ENCODE results near the gene SGCA. TPM values are rescaled to one million over a fixed set of nuclear protein-coding genes. Genes with fewer than 3 reads are reported as not detected.

Gene SGCA
- 10 to 100 TPM in 1 of 5 donors, 1 to 10 TPM in 4; 3.1 to 19.0 (median 3.6) TPM for polyA plus RNA-seq (ENCODE audit: insufficient read depth in 1 of 5, insufficient read length in 5 of 5, low replicate concordance in 1 of 5)
- long read RNA-seq, donor 1, partial matches to known transcripts = 1,333 of 1,350 reads
- long read RNA-seq, donor 1, other reads (novel, unspliced or antisense) = 17 of 1,350 reads
- long read RNA-seq, donor 2, partial matches to known transcripts = 730 of 743 reads
- long read RNA-seq, donor 2, other reads (novel, unspliced or antisense) = 12 of 743 reads
- long read RNA-seq, donor 3, partial matches to known transcripts = 1,206 of 1,219 reads
- long read RNA-seq, donor 3, other reads (novel, unspliced or antisense) = 12 of 1,219 reads
- long read RNA-seq, donor 4, partial matches to known transcripts = 1,952 of 1,966 reads
- long read RNA-seq, donor 4, other reads (novel, unspliced or antisense) = 14 of 1,966 reads
- long read RNA-seq, donor 5, partial matches to known transcripts = 1,465 of 1,489 reads
- long read RNA-seq, donor 5, other reads (novel, unspliced or antisense) = 22 of 1,489 reads
- long read RNA-seq, donor 6, partial matches to known transcripts = 1,183 of 1,208 reads
- long read RNA-seq, donor 6, other reads (novel, unspliced or antisense) = 23 of 1,208 reads
- long read RNA-seq, donor 7, partial matches to known transcripts = 1,560 of 1,600 reads
- long read RNA-seq, donor 7, other reads (novel, unspliced or antisense) = 37 of 1,600 reads
- long read RNA-seq, donor 8, partial matches to known transcripts = 219 of 219 reads
- long read RNA-seq, donor 8, other reads (novel, unspliced or antisense) = 0 of 219 reads

DNA sequence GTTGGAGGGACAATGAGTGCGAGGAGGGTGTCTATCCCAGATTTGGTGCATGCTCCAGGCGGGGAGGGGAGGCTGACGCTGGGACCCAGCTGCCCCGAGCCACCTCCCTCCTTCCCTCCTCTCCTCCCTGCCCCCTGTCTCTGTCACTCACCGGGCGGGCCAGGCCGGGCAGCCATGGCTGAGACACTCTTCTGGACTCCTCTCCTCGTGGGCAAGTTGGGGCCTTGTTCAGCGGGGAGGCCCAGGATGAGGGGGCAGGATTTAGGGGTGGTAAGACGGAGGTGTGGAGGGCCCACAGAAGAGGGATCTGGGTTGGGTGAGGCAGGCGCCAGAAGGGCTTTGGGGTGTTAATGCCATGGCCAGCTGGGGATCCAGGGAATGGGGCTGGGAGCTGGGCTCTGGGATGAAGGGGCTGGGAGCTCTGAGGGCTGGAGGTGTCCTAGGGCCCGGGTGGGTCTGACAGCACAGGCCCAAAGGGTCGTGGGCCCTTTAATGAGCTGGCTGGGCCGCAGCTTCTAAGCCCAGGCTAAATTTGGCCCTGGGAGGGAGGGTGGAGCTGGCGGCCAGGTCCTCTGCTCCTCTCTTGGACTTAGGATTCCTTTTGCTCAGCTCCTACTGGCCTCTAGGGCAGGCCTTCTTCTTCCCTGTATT lies at the start of gene SGCA:
TSS of gene SGCA (plus strand) at position 139 of the 651 bp plus-strand sequence. CDS start at position 175, 36 bp downstream.
- no peak for DNase-seq

DNA sequence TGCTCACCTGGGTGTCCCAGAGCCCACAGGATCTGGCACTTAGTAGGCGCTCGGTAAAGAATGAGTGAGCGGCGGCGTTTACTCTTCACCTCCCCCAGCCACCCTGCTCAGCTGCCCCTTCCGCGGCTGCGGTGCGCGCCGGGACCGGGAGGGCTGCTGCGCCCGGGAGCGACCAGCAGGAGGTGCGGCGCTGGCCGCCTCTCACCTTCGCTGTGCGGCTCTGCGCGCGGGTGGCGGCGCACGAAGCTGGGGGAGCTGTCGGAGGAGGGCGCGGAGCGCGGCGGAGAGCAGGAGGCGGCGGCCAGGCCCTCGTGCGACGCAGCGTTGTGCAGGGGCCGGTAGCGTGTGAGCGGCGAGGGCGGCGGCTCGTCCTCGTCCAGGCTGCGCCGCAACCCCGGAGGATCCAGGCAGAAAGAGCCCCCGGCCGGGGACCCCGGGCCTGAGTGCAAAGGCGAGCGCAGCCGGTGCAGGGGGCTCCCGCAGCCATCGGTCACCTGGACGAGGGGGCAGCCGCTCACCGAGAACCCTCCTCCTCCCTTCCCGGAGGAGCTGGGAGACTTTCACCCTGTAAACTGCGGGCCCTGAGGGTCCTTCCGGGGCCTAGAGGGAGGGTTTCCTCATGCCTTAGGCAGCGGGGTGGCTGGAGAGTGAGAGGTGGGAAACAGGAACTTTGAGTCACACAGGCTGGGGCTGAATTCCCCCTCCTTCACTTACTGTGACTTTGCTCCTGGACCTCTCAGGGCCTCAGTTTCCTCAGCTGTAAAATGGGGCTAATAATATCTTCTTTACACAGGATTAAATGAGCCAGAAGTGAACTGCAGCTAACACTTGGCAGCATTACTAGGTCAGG lies 48.4 kb upstream of the SGCA start:
- DNase-seq = no peak

DNA sequence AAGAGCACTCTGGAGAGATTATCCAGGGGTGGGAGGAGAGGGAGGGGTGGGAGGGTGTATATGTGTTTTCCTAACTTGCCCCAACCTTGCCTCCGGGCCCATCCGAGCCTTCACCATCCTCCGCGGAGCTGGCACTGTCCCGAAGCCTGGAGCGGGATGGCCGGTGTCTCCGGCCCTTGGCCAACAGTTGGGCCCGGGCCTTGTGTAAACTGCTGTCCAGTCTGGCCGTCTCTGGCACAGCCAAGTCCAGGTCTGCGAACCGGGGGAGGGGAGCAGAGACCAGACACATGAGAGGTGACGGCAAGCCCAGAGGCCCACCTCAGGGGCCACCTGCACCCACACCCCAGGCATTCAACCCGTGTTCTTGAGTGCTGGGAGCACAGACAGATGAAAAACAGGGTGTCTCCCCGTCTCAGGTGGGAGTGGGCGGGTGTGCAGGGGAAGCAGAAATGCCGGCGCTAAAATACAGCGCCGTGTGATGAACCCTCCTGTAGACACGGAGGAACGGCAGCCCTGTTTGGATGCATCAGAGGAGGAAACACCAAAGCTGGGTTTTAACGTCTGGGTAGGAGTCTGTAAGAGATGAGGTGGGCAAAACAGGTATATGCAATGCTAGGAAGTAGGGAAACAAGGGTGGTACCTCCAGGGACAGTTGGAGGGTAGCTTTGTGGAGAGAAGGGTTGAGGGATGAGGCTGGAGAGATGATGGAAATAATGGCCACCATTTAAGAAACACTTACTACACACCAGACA lies 47.6 kb upstream of the SGCA start:
- no peak for DNase-seq

DNA sequence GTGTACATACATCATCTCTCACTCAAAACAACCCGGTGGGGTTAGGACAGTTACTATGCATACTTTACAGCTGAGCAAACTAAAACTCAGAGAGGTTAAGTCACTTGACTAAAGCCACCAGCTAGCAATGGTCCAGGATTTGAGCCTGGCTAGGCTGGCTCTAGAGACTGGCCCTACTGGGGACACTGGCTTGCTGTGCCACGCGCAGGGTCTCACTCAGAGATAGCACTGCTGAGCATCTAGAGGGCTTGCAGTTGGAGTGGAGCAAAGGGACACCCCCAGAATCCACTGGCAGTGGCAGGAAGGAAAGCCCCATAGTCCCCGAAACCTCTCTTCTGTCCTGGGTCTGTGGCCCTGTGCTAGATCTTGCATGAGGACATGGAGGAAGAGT lies 47.0 kb upstream of the SGCA start:
- no peak for DNase-seq

DNA sequence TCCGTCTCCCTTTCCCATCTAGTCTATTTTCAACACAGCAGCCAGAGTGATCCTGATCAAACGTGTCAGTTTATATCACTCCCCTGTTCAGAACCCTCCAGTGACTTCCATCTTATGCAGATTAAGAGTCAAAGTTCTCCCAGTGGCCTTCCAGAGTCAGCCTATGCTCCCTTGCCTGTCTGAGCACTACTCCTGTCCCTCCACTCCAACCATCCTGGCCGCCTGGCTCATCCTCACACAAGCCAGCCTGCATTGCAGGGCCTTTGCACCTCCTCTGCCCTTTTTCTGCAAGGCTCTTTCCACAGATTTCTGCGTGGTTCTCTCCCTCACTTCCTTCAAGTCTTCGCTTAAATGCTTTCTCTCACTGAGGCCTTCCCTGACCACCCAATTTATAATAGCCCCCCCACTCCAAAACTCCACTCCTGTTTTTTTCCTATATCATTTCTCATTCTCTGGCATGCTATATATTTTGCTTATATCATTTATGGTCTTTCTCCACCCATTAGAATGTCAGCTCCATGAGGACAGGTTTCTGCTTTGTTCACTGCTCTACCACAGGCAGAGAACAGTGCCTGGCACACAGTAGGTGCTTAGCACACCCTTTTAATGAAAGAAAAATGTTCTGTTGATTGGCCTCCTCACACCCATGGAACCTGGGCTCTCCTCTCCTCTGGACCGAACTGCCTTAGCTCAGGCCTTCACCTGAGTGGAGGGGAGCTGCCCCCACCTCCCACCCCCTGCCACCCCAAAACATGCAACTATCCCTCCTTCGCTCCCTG lies 45.1 kb upstream of the SGCA start:
- no peak for DNase-seq

DNA sequence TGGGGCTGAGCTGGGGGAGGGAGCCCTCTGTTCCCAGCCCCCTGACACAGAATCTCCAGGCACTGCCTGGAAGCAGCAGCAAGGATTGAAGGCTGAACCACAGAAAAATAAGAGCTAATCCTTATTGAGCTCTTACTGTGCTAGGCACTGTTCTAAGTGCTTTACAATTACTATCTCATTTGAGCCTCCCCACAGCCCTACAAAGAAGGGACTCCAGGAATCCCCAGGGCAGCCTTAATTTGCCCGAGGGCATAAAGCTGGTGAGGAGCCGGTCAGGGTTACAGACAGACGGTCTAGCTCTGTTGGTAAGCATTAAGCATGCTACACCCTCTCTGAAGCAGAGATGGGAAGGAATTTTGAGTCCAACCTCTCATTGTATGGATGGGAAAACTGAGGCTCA lies 42.9 kb upstream of the SGCA start:
- DNase-seq = no peak

DNA sequence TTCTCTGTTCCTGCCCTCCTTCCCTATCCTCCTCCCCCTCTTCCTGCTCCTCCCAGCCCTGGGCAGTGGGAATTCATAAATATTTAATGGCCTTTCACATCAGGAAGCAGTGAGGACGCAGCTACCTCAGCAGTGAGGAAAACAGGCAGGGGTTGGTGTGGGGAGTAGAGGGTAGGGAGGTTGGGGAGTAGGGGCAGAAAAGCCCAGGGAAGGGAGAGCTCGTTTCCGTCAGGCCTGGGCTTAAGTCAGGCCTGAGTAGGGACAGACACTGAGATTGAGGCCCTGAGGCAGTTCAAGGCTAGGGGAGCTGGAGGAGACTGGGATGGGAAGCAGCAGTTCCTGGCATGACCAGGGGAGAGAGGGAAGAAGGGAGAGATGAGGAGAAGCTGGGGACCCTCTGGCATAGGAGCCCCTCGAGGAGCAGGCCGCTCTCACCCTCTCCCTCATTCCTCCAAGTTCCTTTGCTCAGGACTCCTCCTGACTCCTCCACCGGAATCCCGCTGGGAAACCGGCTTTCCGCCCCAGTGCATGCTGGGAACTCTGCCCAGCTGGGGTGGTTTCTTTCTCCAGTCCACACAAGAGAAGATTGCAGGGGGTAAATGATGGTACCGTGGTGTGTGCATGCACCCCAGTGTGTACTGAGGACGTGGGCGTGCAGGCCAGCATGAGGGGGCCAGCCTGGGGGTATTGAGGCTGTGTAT lies 42.0 kb upstream of the SGCA start:
- no peak for DNase-seq

DNA sequence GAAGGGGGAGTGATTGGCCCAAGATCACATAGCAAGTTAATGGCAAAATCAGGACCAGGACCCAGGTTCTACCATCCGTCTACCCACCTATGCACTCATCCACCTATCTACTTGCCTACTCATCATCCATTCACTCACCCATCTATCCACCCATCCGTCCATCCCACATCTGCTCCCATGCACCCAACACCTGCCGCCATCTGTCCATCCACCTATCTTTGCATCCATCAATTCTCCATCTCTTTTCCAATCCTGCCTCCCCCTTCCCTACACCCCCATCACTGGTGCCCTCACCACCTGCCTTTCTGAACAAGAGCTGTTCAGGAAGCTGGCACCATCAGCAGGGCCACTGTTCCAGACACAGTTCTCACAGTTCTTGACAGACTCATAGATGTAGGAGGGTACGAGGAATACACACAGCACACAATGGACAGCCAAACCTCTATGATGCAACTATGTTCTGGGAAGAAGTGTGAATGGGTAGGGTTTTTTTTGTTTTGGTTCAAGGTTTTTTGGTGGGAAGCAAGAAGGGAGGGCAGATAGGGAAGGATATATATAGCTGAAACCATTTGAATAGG lies 40.3 kb upstream of the SGCA start:
- DNase-seq = no peak

DNA sequence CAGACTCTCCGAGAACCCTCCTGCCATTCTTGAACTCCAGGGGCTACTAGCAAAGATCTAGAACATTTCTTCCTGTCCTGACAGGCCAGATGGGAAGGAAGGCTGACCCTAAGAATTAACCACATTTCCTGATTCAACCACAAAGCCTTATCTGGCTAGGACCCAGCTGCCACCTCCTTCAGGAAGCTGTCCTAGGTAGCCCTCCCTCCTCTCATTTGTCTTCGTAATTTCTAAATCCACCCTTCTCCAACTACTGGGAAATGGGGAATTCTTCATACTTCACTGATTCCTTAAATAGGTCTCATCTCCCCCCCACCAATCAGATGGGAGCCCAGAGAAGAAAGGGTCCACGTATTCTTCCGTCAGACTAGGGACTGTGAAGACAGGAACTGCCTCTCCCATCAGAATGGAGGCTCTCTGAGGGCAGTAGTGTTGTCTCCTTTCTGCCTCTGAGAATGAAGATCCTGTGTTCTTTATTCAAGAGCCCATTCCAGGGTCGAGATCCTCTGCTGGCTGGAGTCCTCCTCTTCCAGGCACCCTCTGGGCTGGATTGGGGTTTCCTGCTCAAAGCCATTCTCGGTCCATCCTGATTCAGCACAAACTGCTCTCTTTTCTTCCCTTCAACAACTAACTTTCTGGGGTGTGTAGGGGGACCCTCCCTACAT lies 38.0 kb upstream of the SGCA start:
- no peak for DNase-seq

DNA sequence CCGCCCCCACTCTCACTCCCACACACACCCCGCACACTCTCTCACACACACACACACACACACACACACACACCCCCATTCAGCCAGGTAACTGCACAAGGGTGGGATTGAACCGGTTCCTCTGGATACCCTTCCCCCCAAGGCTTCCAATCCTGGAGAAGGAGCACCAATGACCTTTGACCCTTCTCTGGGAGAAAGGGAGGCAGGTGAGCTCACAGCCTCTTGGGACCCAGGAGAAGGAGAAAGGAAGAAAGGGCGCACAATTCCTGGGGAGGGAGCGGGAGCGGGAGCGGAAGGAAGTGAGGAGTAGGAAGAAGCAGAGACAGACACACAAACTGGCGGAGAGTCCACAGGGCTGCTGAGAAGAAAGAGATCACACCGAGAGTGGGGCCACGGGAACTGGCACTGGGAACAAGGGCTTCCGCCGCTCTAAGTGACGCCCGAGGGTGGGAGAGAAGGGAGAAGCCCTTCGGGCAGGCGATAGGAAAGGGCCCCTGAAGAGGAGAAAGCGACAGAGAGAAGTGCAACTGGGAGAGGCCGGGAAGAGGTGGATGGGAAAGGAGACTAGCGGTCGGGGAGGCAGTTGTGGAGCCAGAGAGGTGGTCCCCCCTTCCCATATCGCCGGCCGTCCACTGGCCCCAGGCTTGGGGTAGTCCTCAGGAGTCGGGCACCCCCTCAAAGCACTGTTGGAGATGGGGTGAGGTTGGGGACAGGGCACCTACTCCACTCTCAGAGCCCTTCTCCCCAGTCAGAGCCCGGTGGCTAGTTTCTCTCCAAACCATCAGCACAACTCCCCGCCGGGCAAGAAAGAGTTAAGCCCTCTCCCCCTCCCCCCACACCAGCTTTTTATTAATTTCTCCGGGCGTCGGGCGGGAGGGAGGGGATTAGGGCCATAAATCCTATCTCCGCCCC lies 37.1 kb upstream of the SGCA start:
- DNase-seq = peak in 1 of 2 donors; percentile 48

DNA sequence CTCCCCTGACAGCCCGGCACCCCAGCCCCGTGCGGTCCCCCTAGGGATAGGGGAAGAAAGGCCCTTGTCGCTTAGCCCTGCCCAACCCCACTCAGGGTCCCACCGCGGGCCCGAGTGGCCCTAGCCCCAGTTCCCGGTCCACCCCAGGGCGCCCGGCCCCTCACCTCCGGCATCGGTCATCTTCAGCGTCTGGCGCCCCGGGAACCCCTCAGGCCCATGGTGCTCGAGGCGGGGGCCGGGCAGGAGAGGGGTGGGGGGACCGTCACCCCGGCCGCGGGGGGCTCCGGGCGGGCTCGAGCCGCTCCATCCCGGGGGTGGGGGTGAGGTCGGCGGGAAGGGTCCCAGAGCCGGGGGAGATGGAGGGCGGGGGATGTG lies 36.5 kb upstream of the SGCA start:
- DNase-seq = no peak

DNA sequence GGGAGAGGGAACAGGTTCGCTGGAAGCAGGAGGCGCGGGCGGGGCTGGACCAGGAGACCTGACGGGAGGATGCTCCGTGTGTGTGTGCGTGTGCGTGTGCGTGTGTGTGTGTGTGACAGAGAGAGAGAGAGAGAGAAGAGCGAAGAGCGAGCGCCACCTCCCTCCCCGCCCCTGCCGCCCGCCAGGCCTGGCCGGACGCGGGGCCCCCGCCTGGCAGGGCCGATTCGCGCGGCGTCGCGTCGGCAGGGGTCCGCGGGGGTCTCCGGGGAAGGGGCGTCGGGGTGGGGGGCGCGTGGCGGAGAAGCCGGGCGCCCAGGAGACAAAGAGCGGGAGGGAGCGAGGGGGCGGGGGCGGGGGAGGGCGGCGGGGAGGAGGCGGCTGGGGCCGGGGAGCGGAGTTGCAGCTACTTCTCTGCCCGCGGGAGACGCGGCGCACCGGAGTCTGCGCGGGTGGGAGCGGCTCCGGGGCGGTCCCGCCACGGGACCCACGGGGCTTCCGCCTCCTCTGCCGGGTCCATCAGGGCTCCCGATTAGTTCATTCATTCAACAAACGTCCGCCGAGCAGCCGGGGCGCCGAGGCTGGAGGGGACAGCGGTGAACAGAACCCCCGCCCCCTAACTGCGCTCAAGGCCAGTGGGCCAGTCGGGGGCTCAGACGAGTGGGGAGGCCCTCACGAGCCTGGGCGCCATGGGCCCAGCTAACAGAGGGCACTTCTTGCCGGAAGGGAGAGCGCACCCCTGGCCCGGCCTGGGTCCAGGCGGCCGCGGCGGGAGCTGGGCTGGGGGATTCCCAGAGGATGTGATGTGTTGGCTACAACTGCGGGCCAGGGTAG lies 35.9 kb upstream of the SGCA start, which contains the start of gene SAMD14:
TSS of gene SAMD14 (minus strand) at position 433 of the 831 bp plus-strand sequence. CDS start 5,201 bp downstream, outside the sequence.
- DNase-seq = no peak

DNA sequence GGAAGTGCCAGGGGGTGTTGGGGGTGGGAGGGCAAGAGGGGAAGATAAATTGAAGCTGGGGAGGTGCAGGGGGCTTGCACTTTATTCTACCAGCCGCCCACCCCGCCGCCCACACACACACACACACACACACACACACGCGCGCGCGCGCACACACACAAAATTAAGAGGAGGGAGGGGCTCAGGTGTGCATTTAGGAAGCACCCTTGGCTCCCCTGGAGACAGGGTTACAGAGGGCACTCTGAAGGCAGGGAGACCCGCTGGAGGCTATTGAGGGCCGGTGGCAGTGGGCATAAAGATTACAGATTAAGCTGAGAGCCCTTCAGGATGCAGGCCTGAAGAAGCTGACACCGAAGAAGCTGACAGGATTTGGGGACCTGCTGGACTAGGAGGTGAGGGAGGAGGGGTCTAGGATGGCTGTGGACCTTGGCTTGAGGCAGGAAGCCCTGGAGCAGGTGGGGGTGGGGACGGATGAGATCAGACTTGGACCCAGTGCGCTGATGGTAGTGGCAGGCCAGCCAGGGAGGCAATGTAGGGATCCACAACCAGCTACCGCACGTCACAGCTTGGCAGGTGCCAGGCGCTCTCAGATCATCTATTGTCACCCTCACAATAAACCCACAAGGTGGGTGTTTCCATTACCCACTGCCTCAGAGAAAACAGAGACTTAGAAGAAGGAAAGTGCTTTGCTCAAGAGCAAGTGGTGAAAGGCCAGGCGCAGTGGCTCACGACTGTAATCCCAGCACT lies 35.1 kb upstream of the SGCA start:
- no peak for DNase-seq

DNA sequence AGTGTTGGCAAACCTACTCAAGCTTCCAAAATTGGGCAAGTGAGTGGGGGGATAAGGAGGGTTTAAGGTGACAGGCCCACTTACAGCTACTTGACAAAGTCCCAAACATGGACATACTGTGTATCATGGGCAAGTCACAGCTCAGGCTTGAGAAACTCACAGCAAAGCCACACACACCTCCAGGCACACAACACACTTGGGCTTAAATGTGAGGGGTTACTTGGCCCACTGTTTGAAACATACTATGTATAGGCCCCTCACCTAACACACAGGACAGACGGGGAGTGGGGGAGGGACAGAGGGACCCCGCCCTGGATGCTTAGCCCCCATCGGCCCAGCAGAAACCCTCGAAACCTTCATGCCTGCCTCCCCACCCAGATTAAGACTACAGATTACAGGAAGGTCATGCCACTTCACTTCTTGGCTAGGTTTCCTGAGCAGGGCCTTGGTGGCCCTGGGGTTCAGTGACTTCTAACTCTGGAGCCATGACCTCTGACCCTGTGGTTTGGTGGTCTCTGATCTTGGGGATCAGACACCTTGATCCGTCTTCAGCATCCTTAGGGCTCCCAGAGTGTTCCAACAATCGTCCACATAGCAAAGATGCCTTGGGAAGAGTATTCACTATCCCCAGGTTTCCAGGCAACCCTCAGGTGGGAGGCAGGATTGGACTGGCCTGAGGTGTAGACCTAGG lies 33.6 kb upstream of the SGCA start:
- no peak for DNase-seq
